Measurements from ENCODE around the gene INO80. TPM values are rescaled to one million over a fixed set of nuclear protein-coding genes. Genes with fewer than 3 reads are reported as not detected.

INO80 gene
- total RNA-seq, 1 donor from 2014 or later = 20.6 TPM

DNA sequence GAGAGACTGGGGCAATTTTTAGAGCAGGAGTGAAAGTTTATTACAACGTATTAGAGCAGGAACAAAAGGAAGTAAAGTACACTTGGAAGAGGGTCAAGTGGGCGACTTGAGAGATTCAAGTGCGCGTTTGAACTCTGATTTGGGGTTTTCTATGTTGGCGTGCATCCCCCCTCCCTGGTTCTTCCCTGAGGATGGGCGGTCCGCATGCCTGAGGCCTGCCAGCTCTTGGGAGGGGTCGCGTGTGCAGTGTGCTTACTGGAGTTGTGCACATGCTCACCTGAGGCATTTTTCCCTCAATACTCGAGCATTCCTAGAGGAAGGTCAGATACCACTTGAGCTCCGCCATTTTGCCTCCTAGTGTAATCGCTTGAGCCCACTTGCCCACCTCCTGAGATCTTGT is 173.2 kb downstream of the INO80 start:
- no peak for ATAC-seq

DNA sequence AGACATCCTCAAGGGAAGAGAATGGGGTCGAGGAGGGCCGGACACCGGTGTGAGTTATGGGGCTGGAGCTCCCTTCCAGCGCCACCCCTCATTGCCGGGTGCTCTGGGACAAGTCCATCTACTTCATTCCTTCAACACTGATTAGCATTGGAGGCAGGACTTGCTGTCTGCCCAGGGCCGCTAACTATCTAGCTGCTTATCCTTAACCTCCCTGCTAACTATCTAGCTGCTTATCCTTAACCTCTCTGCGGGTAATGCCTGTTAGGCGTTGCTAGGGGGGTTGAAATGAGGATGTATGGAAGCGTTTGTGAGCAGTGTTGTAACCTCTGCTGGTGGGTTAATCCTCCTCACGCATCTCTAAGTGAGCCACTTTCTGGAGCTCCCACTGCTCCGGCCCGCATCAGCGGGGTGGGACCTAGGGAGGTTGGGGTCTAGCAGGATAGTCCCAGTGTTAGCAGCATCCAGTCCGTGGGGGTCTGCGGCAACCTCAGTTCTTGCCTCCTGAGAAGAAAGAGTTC is 173.7 kb downstream of the INO80 start:
- peak; percentile 3 for ATAC-seq

DNA sequence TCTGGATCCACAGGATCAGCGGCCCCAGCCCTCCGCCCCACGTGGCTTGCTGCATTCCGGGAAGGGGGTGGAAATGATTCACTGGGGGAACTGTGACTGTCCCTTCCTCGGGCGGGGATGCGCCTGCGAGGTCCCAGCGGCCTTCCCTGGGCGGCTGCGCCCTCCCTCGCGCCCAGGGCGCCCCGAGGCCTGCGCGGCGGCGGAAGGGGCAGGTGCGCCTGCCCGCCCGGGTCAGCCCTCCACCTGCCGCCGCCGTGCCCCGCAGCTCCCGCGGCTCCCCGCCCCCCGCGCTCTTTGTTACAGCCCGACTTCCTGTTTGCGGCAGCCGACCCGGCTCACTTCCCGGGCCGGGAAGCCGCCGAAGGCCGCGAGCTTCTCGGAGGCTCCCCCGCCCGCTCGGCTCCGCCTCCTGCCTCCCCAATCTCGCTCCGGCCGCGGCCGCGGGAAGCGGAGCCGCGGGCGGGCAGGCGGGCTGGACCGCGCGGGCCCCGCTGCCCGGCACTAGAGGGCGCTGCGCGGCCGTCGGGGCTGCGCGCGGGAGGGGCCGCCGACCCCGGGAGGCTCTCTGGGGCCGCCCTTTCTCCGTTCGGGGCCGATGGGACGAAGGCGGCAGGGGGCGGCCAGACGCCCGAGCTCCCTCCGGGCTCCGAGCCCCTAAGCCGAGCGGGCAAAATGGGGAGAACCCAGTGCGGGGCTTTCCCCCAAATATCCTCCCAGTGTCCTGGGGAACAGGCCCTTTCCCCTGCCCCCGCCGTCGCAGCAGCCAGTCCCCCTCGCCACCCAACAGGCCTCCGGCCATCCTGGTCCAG is 174.3 kb downstream of the INO80 start:
- peak; percentile 80 for ATAC-seq

DNA sequence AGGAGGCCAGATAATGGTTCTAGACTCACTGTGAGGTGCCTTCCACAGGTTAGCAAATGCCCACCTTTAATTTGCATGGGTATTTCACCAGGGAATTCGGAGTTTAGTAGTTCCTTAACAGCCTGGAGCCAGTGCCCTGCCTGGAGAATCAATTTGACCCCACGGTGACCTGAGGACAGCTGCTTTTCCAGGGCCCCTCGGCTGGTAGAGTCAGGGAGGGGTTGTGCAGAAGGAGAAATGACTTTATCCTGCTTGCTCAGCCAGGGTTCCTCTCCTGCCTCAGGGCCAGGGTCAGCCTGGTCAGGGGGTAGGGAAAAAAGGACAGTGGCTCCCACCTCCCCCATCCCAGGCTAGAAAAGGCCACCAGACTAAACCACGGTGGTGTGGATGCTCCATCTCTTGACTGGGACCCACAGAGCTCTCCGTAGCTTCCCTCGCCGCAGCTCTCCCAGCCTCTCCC is 175.0 kb downstream of the INO80 start:
- no peak for ATAC-seq

DNA sequence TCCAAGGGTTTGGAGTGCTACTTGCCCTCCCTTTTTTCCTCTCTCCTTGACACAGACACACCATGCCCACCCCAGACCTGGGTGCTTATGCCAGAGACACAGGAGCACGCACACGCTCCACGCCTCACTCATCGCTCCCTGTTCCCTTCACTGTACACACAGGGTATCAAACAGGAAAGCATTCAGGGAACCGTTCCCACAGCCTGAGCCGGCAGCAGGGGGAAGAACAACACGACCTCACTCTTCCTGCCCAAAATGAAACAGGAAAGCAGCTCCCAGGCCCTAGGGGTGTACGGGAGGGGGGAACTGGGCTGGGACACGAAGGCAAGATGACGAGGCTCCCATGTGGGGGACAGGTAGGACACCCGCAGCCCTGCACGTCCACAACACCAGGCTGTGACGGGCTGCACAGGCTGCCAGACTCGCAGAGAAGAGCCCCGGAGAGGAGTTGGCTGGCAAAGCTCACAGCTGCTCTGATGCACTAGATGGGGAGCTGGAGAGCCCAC is 175.7 kb downstream of the INO80 start:
- no peak for ATAC-seq

DNA sequence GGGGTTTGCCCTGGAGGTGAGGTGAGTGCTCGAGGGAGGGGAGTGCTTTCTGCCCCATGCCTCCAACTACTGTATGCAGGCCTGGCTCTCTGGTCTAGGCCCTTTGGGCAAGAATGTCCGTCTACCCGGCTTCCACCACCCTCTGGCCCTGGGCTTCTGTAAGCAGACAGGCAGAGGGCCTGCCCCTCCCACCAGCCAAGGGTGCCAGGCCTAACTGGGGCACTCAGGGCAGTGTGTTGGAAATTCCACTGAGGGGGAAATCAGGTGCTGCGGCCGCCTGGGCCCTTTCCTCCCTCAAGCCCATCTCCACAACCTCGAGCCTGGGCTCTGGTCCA is 177.6 kb downstream of the INO80 start:
- no peak for ATAC-seq

DNA sequence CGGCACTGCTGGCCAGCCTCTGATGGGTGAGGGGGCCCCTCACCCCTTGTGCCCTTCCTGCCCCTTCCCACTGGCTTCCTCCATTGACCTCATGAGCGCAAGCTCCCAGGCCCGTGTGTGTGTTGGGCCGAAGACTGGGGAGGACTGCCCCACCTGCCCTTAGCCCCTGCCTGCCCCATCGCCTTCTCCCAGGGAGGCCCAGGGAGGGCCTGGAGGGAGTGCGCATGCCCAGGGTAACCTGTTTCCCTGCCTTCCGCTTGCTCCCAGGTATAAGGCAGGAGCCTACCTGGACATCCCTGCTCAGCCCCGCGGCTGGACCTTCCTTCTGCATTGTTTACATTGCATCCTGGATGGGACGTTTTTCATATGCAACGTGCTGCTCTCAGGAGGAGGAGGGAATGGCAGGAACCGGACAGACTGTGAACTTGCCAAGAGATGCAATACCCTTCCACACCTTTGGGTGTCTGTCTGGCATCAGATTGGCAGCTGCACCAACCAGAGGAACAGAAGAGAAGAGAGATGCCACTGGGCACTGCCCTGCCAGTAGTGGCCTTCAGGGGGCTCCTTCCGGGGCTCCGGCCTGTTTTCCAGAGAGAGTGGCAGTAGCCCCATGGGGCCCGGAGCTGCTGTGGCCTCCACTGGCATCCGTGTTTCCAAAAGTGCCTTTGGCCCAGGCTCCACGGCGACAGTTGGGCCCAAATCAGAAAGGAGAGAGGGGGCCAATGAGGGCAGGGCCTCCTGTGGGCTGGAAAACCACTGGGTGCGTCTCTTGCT is 178.1 kb downstream of the INO80 start:
- peak; percentile 48 for ATAC-seq

DNA sequence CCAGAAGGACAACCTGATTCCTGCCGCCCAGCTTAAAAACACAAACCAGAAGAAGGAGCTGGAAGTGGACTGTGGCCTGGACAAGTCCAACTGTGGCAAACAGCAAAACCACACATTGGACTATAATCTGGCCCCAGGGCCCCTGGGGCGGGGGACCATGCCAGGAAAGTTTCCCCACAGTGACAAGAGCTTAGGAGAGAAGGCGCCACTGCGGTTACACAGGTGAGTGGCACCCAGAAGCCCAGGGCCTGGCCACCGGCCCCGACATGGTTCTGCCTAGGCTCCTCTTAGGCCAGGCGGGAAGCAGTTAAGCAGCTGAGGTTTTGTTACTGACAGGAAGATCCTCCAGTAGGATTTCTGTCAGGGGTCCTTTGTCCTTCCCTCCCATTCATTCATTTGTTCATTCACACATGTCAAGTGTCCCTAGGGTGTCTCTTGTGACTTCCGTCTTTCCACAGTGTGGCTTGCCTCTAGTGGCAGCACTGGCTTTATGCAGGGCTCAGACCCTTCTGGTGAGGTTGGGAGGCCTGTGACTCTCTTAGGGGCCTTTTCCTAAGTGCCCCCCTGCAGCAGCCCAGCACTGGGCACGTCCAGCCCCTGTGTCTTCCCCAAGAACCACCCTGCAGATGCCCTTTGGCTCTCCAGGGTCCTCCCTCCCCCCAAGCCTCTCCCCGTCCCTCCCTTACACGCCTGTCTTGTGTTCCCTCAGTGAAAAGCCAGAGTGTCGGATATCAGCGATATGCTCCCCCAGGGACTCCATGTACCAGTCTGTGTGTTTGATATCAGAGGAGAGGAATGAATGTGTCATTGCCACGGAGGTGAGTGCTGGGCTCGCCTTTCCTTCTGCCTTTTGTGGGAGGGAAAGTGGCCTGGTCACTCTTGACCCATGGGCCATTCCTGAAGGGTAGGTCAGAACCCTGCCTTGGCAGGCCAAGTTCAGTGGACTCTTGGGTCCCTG is 179.1 kb downstream of the INO80 start:
- ATAC-seq = no peak

DNA sequence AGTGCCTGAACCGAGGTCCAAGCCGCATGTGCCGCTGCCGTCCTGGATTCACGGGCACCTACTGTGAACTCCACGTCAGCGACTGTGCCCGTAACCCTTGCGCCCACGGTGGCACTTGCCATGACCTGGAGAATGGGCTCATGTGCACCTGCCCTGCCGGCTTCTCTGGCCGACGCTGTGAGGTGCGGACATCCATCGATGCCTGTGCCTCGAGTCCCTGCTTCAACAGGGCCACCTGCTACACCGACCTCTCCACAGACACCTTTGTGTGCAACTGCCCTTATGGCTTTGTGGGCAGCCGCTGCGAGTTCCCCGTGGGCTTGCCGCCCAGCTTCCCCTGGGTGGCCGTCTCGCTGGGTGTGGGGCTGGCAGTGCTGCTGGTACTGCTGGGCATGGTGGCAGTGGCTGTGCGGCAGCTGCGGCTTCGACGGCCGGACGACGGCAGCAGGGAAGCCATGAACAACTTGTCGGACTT is 179.8 kb downstream of the INO80 start:
- ATAC-seq = no peak

DNA sequence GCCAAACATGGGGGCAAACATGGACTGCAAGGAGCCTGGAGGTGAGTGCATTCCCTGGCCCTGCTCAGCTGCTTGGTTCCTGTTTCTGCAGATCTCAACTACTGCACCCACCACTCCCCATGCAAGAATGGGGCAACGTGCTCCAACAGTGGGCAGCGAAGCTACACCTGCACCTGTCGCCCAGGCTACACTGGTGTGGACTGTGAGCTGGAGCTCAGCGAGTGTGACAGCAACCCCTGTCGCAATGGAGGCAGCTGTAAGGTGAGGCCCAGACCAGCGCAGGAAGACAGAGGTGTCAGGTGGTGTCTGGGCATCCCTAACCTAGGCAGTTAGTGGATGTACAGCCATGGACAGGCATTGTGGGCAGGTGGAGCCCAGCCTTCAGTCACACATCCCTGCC is 181.6 kb downstream of the INO80 start:
- no peak for ATAC-seq

DNA sequence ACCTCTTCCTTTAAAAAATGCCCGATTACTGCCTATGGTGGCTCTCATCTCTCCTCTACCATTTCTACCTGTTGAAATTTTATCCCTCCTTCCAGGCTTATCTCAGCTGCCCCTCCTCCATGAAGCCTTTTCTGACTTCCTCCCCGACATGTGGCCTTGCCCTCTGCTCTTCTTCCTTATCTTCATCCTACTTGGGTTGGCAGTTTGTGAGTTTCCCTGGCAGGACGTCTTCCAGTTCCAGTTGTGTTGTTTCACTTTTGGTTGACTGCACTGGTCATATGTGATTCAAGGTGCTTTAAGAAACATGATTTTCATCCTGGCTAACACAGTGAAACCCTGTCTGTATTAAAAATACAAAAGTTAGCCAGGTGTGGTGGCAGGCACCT is 182.6 kb downstream of the INO80 start:
- ATAC-seq = no peak

DNA sequence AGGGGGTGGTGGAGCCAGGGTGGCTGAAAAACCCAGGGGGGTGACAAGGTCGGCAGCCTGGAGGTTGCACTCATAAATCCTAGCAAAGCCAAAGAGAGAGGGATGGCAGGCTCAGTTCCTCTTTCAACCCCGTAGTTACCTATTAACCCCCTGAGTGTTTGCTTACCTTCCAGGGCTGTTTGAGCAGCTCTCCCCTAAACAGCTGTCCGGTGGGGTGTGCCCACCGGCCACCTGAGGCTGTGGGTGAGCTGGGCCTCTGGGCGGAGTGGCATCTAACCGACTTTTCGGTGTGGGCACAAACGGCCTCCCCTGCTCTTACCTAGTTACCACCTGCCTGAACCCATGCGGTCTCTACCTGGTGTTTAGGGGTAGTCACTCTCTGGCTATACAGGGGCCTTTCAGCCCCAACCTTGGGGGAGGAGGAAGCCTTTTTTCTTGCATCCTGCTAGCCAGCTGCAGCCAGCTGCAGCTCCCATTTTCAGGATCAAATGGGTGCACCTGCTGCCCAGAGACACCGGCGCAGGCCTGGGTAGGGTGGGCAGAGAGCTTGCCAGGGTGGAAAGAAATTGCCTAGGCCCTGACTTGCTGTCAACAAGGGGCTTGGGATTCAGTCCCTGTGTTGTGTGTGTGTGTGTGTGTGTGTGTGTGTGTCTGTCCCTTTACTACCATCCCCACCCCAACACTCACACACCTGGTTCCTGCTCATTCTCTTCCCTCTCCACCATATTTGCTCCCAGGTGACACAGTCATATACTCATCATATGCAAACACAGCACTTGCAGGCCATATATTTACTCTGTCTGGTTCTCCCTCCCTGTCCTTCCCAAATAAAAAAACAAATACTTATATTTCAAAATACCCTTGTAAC is 183.2 kb downstream of the INO80 start:
- ATAC-seq = no peak

DNA sequence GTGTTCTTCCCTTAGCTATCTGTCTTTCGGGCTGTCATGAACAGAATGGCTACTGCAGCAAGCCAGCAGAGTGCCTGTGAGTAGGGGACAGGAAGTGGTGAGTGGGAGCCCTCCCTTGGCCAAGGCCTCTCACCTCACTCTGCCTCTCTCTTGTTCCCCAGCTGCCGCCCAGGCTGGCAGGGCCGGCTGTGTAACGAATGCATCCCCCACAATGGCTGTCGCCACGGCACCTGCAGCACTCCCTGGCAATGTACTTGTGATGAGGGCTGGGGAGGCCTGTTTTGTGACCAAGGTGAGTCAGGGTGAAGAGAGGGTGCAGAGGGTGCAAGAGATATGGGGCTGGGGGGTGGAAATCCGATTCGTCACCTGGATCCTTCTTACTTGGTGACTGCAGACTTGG is 183.9 kb downstream of the INO80 start:
- ATAC-seq = no peak

DNA sequence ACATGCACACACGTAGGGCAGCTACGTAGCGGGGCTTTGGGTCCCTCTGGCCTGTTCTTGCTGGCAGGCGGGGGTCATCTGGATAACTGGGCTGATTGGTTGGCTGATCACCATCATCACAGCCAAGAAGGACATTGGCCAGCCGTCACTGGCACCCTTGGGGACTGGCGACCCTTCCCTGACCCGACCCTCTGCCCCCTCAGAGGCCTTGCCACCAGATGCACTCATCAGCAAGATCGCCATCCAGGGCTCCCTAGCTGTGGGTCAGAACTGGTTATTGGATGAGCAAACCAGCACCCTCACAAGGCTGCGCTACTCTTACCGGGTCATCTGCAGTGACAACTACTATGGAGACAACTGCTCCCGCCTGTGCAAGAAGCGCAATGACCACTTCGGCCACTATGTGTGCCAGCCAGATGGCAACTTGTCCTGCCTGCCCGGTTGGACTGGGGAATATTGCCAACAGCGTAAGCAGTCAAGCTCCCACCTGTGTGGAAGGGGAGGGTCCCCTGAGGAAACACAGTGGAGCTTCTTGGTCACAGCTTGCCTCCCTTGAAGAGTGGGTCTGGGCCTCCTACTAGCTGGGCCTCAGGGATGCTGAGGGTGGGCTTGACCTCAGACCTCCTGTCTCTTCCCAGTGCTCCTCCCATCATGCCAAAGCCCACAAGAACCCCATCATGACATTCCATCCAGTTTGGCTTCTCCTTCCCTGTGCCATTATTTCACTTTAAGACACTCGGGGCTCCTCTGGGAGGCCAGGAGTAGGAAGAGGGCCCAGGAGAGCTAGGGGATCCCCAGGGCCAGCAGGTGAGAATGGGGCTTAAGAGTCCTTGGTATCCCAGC is 184.6 kb downstream of the INO80 start:
- no peak for ATAC-seq

DNA sequence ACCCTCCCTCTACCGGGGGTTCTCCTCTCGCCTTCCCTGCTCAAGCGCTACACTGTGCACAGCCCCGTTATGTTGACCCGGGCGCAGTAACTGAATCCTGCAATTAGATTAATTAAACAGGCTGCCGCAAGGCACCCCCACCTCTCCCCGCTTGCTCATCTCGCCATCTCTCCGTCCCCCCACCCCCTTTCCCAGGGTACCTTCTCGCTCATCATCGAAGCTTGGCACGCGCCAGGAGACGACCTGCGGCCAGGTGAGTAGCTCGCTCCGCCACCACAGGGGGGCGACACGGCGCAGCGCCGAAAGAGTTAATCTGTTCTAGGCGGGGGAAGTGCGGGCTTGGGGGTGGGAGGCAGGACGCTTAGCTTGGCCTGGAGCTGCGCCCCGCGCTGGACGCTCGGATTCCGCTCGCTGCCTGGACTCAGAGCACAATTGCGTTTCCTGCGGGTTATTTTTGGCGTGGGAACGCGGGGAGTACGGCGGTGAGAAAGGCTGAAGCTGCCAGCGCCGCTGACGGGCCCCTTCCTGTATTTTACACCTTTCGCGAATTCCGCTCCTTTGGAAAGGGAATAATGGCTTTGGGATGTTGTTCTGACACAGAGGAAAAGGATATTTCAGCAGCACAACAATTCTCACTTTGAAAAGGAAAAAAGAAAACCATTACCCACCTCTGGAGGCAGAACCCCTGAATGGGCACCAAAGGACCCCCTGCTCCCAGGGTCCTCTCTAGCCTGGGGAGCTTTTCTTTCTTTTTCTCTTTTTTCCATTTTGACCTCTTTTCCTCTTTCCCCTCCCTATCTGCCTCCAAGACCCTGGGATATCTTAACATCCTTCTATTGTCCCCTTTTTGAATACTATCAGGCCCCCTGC is 185.4 kb downstream of the INO80 start:
- peak; percentile 11 for ATAC-seq

DNA sequence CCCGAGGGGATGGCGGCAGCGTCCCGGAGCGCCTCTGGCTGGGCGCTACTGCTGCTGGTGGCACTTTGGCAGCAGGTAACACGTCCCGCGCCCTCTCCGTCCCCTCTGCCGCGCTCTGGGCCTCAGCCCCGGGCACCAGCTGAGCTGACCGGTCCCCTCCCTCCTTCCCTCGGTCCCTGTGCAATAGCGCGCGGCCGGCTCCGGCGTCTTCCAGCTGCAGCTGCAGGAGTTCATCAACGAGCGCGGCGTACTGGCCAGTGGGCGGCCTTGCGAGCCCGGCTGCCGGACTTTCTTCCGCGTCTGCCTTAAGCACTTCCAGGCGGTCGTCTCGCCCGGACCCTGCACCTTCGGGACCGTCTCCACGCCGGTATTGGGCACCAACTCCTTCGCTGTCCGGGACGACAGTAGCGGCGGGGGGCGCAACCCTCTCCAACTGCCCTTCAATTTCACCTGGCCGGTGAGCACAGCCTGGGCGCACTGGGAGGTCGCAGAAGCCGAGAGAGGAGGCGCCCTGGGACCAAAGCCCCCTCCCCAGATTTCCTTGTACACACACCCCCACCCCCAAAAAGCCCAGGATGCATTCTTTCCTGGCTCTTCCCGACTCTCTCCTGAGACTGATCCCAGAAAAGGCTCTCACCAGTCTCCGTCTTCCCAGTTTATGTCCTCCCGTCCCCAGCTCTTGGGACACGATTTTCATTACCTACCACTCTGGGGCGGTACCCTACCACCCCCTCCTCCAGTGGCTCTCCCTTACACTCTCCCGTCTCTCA is 186.2 kb downstream of the INO80 start:
- ATAC-seq = no peak

All from esophagus mucosa (tissue), 1 donor.